BJ (cell line): ENCODE results near the gene ADRA1B. TPM values are rescaled to one million over a fixed set of nuclear protein-coding genes. Genes with fewer than 3 reads are reported as not detected.

Source experiments
- CTCF ChIA-PET: fragments of 350-600 bp; formaldehyde crosslinking; extraction: SDS; loops from one replicate; lab custom pipeline; 2021; ENCODE audit warnings: antibody characterized with exemption, inconsistent platforms; lab: Yijun Ruan, JAX
- POLR2A ChIA-PET: fragments of 300-600 bp; sonication (Branson Sonifier 250); formaldehyde crosslinking; extraction: SDS; loops from one replicate; lab custom pipeline; 2021; ENCODE audit warnings: antibody characterized with exemption; lab: Charles Lee
- DNase-seq: peaks from one replicate; pipeline ENCODE4 v3.0.0-alpha.2; 2011; ENCODE audit warnings: low read depth
- H3K27me3 ChIP-seq: 2 replicates; pipeline ENCODE4 v1.6.0; 2011; ENCODE audit warnings: low read length; ENCODE audit not compliant: control insufficient read depth, insufficient read depth
- H3K36me3 ChIP-seq: 2 replicates; pipeline ENCODE4 v1.5.1; 2011; ENCODE audit warnings: low read length; ENCODE audit not compliant: control insufficient read depth, insufficient read depth
- H3K4me3 ChIP-seq: 2 replicates; pipeline ENCODE4 v1.5.1; 2011; ENCODE audit warnings: low read depth, mild to moderate bottlenecking, control low read depth, low read length
- polyA plus RNA-seq: library from polyadenylated mRNA; depleted of rRNA; stranded (reverse); fragments of >200 nt; gene quantifications from 2 replicates; pipeline ENCODE4 v1.2.3, GENCODE V29; 2011
- TF ChIP-seq, protein P1 (sequence below): IDR thresholded peaks from 2 replicates; pipeline ENCODE4 v1.5.1; 2011; ENCODE audit warnings: low read depth, mild to moderate bottlenecking, control low read depth, inconsistent platforms, low read length, moderate library complexity; ENCODE audit not compliant: insufficient read depth

Gene ADRA1B
- polyA plus RNA-seq, 1 experiment, result 2.1 TPM

DNA sequence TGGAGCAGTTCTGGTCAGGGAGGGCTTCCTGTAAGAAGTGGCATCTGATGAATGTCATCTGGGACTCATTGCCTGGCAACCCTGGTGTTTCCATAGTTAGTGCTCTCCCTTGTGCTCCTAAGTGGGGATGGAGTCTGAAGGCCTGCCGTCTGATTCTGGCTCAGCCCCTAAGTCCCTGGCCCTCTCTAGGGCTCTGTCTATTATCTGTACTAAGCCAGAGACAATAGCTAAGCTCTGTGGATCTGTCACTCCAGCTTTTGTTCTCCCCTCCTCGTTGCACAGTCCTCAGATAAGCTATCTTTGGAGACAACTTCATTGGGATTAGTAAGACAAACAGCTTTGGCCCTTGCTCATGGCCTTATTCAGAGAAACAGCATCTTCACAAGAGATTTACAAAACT is 62.1 kb downstream of the ADRA1B start:
- ChIA-PET CTCF (interaction anchor here (2.0 kb wide), 1 partner anchor 9 kb away, joined by 16 read pairs; no protein-coding TSS in a partner anchor), POLR2A (no interaction called here)
- Histone ChIP-seq H3K4me3 (no peak overlapping the region), H3K36me3 (no peaks in the 10 kb centered on the region), H3K27me3 (no peaks in the 10 kb centered on the region)
- DNase-seq, result no peak
- TF ChIP-seq, protein P1, sequence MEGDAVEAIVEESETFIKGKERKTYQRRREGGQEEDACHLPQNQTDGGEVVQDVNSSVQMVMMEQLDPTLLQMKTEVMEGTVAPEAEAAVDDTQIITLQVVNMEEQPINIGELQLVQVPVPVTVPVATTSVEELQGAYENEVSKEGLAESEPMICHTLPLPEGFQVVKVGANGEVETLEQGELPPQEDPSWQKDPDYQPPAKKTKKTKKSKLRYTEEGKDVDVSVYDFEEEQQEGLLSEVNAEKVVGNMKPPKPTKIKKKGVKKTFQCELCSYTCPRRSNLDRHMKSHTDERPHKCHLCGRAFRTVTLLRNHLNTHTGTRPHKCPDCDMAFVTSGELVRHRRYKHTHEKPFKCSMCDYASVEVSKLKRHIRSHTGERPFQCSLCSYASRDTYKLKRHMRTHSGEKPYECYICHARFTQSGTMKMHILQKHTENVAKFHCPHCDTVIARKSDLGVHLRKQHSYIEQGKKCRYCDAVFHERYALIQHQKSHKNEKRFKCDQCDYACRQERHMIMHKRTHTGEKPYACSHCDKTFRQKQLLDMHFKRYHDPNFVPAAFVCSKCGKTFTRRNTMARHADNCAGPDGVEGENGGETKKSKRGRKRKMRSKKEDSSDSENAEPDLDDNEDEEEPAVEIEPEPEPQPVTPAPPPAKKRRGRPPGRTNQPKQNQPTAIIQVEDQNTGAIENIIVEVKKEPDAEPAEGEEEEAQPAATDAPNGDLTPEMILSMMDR, result no peak

DNA sequence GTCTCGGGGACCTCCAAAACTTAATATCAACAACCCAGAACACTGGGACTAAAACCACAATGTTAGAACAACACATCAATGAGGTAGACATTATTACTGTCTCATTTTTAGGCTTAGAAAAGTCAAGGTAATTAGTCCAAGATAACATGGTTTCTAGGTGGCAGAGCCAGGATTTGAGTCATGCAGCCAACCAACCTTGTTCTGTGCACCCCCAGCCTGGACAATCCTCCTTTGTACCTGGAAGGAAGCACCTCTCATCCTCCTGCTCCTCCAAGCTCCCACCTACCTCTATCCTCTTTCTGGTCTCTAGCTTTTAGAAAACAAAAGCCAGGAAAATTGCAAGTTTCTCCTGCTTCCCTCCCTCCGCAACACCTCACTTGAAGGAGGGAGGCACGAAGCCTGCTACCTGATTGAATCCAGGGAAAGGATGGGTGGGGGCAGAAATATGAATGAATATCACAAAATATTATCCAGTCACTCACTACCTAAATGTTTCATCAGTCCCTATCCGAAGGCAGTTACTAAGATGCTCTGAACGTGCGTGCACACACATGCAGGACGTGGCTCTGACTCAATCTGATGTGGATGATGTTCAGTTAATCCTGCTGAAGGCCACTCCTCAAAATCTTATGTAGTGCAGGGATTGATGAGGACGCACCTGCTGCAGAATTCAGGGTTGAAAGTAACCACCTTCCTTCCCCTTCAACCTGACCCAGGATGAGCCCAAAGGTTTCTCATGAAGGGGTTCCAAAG is 66.3 kb downstream of the ADRA1B start:
- Histone ChIP-seq H3K27me3 (no peaks in the 10 kb centered on the region), H3K4me3 (no peak overlapping the region), H3K36me3 (no peaks in the 10 kb centered on the region)
- TF ChIP-seq, protein P1, result no peak
- ChIA-PET CTCF (no interaction called here), POLR2A (no interaction called here)
- DNase-seq, result no peak

DNA sequence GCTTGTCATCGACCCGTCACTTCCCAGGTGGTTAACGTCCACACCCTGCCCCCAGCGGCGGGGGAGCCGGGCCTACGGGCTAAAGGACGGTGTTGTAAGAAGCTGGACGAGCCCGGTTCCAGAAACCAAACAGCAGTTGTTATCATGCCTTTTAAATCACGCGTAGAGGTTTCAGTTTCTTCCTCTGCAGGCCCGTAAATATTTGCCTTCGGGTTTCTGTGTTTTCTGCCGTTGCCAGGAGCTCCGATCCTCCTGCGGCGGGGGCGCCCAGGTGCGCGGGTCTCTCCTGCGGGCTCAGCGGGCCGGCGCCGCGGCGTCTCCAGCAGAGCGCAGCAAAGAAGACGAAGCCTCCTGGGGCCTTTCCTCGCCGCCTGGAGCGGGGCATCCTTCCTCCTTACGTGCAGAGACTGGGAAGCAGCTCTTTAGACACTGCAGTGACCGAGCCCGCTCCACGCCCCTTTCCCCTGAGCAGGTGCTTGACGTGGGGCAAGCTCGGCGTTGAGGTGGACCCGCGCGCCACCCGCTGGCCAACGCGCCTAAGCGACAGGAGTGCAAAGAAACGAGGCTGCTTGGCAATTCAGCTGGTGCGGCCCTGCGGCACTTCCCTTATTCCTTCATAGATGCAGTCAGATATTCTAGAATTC is 70.9 kb downstream of the ADRA1B start:
- TF ChIP-seq, protein P1, result peak; percentile 87
- H3K4me3 ChIP-seq, result peak overlapping the region; percentile 36
- ChIA-PET CTCF (interaction anchor here (0.7 to 3.5 kb wide), 31 partner anchors 8 to 830 kb away, joined by 3 to 67 read pairs (median 5); partner anchors contain the start of gene ADRA1B), POLR2A (interaction anchor here (1.0 kb wide), 1 partner anchor 12 kb away, joined by 3 read pairs; no protein-coding TSS in a partner anchor)
- H3K27me3 ChIP-seq, result peaks cover 1% of the 10 kb centered on the region; the same call in 1 of the 2 replicates
- no peak for DNase-seq
- H3K36me3 ChIP-seq, result no peaks in the 10 kb centered on the region

DNA sequence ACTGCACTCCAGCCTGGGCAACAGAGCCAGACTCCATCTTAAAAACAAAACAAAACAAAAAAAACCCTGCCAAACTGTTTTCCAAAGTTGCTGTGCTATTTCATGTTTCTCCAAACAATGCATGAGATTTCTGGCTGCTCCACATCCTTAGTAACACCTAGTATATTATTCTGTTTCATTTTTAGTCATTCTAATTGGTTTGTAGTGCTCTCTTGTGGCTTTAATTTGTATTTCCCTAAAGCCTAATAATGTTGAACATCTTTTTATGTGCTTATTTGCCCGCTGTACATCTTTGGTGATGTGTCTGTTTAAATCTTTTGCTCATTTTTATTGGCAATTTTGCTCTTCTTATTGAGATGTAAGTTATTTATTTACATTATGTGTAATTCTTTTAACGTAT is 74.2 kb downstream of the ADRA1B start:
- ChIA-PET CTCF (interaction anchor here (1.5 kb wide), 1 partner anchor 546 kb away, joined by 3 read pairs; no protein-coding TSS in a partner anchor), POLR2A (no interaction called here)
- TF ChIP-seq, protein P1, result peak; percentile 15; the same call in 1 of the 2 replicates
- no peak overlapping the region for H3K4me3 ChIP-seq
- H3K27me3 ChIP-seq, result peaks cover 1% of the 10 kb centered on the region; the same call in 1 of the 2 replicates
- DNase-seq, result no peak
- no peaks in the 10 kb centered on the region for H3K36me3 ChIP-seq

DNA sequence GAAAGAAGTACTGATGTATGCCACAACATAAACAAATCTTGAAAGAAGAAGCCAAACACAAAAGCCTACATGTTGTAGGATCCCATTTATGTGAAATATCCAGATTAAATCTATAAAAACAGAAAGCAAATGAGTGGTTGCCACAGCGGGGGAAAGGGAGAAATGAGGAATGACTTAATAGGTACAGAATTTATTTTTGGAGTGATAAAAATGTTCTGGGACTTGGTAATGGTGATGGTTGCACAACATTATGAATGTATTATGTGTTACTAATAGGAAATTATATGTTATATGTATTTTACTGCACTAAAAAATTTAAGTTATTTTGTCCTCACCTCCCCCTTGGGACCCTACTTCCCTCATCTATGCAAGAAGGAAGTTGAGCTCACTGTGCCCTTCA is 76.3 kb downstream of the ADRA1B start:
- H3K36me3 ChIP-seq, result no peaks in the 10 kb centered on the region
- POLR2A ChIA-PET, result no interaction called here
- CTCF ChIA-PET, result interaction anchor here (1.3 kb wide), 1 partner anchor 547 kb away, joined by 3 read pairs; no protein-coding TSS in a partner anchor
- no peak for DNase-seq
- no peak overlapping the region for H3K4me3 ChIP-seq
- peaks cover 1% of the 10 kb centered on the region; the same call in 1 of the 2 replicates for H3K27me3 ChIP-seq
- TF ChIP-seq, protein P1, result no peak
